HG02885 (cell line): Measurements from ENCODE around the gene LRRC32.
"Not testable (repeated sequence)": the region's sequence is repeated elsewhere in the genome, so short reads cannot be mapped to it uniquely, and the experiment has no call there.

ENCODE experiments used
- ATAC-seq: cut with Tn5 transposase; IDR thresholded peaks from one replicate; pipeline ENCODE4 v1.9.1; 2021; ENCODE audit warnings: mild to moderate bottlenecking; ENCODE audit not compliant: unreplicated experiment, poor library complexity

Gene LRRC32

GRCh38 chr11:76654298-76654851 is 16.2 kb downstream of the LRRC32 start:
- no peak for ATAC-seq

GRCh38 chr11:76653674-76654284 is 16.8 kb downstream of the LRRC32 start:
- no peak for ATAC-seq

- no peak for ATAC-seq
Measured at GRCh38 chr11:76653012-76653673, 17.4 kb downstream of the LRRC32 start.

GRCh38 chr11:76649851-76650372 is 20.6 kb downstream of the LRRC32 start:
- no peak for ATAC-seq

- ATAC-seq, result no peak
Measured at GRCh38 chr11:76649011-76649410, 21.5 kb downstream of the LRRC32 start.

GRCh38 chr11:76648061-76648460 is 22.5 kb downstream of the LRRC32 start:
- no peak for ATAC-seq

GRCh38 chr11:76646882-76647534 is 23.5 kb downstream of the LRRC32 start:
- ATAC-seq, result no peak

- no peak for ATAC-seq
Measured at GRCh38 chr11:76644591-76644990, 26.0 kb downstream of the LRRC32 start.

GRCh38 chr11:76643711-76644110 is 26.8 kb downstream of the LRRC32 start:
- not testable (repeated sequence) for ATAC-seq

- ATAC-seq, result no peak
Measured at GRCh38 chr11:76642341-76642740, 28.2 kb downstream of the LRRC32 start.

GRCh38 chr11:76641905-76642304 is 28.6 kb downstream of the LRRC32 start:
- no peak for ATAC-seq

- ATAC-seq, result no peak
Measured at GRCh38 chr11:76640501-76640900, 30.0 kb downstream of the LRRC32 start.

GRCh38 chr11:76639621-76640020 is 30.9 kb downstream of the LRRC32 start:
- ATAC-seq, result no peak

GRCh38 chr11:76638270-76639197 is 32.0 kb downstream of the LRRC32 start:
- ATAC-seq, result no peak

- ATAC-seq, result peak; percentile 84
Measured at GRCh38 chr11:76637491-76638269, 32.9 kb downstream of the LRRC32 start.

GRCh38 chr11:76636826-76637460 is 33.6 kb downstream of the LRRC32 start:
- no peak for ATAC-seq

GRCh38 chr11:76635991-76636738 is 34.4 kb downstream of the LRRC32 start:
- ATAC-seq, result no peak

GRCh38 chr11:76634886-76635285 is 35.7 kb downstream of the LRRC32 start:
- no peak for ATAC-seq
